HG03159 (cell line): Measurements from ENCODE around the gene APBB2.

Experiments
- ATAC-seq: cut with Tn5 transposase; IDR thresholded peaks from one replicate; pipeline ENCODE4 v1.9.1; 2021; ENCODE audit warnings: mild to moderate bottlenecking, moderate library complexity; ENCODE audit not compliant: unreplicated experiment

Gene APBB2

DNA sequence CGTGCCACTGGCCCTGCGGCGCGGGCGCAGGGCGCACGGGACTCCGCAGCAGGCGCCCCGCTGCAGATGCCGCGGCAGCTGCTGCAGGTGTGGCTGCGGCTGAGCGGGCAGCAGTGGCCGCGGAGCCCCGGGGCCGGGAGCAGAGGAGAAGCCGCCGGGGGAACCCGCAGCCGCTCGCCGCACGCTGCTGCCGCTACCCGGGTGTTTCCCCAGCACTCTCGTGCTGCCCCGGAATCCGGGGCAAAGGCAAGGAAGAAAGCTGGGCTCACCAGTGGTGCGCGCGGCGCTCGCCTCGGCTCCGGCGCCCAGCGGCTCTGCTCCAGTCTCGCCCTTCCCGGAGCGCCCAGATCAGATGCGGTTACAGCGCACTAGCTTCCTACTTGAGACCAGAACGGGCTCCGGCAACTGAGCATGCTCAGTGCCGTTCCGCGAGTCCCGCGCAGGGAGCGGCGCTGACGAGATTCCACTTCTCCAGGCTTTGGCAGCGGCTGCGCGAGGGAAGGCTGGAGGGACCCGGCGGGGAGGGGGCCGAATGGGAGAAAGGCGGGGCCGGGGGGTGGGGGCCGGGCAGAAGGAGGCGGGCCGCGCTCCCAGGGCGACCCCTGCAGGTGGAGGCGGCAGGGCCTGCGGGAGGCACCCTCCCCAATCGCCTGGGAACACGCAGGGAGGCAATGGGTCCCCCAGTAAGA, at the start of gene APBB2:
APBB2 (minus strand) TSS at position 407 of the 689 bp plus-strand sequence. CDS start 181,288 bp downstream, outside the sequence.
- peak; percentile 48 for ATAC-seq

- ATAC-seq, result no peak
Measured at GRCh38 chr4:41262198-41262597, 47.9 kb upstream of the APBB2 start.

GRCh38 chr4:41260116-41260733, 45.9 kb upstream of the APBB2 start:
- ATAC-seq, result no peak

DNA sequence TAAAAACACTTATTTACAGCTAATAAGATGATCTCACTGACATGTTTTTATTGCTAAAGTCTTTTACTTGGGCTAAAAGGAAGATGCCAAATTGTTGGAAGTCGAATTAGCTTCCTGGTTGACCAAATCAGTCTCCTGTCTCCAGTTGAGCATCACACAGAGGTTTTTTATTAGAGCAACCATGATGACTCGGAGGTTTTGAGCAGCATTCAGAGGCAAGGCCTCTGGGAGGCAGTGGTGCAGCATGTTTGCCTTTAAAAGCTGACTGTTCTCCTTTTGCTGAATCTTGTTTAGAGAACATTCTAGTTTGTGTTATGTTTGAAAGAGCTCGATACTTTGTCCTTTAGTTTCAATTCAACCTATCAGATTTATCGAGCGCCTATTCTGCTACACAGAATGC, 44.4 kb upstream of the APBB2 start:
- ATAC-seq, result no peak

- no peak for ATAC-seq
Measured at GRCh38 chr4:41257906-41258305, 43.6 kb upstream of the APBB2 start.

DNA sequence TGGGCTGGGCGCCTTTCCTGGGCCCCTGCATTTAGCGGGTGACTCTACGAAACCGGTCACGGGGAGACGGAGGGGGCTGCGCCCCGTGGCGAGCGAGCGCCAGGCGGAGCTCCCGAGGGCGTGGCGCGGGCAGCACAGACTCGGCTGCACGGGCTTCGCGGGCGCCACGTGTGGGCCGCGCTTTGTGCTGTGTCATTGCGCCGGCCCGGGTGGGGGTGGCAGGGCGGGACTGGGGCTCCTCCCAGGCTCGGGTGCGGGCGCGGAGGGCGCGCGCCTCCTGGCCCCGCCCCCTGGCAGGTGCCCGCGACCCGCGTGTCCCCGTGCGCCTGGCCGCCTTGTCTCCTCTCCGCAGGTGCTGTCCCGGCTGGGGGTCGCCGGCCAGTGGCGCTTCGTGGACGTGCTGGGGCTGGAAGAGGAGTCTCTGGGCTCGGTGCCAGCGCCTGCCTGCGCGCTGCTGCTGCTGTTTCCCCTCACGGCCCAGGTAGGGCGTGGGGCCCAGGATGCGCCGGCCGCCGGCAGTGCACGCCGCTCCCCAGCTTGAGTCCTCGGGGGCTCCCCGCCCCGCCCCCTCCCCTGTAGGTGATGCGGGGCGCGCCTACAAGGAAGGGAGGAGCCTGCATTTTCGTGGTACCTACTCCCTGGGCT, 43.0 kb upstream of the APBB2 start:
- ATAC-seq, result no peak

DNA sequence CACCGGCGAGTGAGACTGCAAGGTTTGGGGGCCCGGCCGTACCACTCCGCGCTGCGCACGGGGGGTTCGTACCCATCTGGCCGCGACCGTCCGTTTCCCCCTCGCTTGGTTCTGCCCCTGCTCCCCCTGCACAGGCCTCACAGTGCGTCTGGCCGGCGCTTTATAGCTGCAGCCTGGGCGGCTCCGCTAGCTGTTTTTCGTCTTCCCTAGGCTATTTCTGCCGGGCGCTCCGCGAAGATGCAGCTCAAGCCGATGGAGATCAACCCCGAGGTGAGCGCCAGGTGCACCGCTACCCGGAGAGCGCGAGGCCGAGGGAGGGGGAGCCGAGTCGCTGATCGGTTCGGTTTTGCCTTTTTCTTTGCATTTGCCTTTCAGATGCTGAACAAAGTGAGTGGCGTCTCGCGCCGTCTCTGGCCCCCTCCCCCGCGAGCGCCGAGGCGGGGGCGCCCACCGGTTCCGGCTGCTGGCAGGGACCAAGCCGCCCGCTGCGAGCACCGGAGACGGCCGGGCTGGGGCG, 42.5 kb upstream of the APBB2 start, which contains the start of gene UCHL1:
UCHL1 (plus strand) TSS at position 189 of the 517 bp plus-strand sequence; CDS start at position 238, 49 bp downstream.
- no peak for ATAC-seq

DNA sequence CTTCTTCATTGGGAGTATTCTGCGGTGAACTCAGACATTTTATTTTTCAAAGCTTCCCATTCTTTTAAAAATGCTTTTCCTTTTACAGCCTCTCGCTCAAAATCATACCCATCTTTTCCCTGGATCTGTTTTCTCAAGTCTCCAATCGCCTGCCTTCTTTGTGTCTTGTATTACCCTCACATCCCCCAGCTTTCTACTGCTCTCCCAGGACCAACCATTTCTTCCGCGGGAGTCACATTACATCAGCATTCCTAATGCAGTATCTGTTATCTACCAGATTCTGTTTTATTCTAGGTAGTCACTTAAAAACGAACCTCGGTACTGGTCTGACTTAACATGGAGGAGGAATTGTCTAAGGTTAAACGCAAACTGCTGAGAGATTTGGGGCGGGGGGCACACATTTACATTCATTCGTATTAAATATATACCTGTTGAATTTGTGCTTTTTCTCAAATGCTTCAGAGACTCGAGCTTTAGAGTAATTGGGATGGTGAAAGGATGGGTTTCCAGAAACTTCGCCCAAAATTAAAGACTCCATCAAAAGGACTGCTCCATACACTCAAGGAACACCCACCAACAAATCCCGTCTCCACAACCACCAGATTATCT, 41.9 kb upstream of the APBB2 start:
- no peak for ATAC-seq

GRCh38 chr4:41245983-41246382, 31.6 kb upstream of the APBB2 start:
- no peak for ATAC-seq

- ATAC-seq, result no peak
Measured at GRCh38 chr4:41241919-41242318, 27.6 kb upstream of the APBB2 start.

DNA sequence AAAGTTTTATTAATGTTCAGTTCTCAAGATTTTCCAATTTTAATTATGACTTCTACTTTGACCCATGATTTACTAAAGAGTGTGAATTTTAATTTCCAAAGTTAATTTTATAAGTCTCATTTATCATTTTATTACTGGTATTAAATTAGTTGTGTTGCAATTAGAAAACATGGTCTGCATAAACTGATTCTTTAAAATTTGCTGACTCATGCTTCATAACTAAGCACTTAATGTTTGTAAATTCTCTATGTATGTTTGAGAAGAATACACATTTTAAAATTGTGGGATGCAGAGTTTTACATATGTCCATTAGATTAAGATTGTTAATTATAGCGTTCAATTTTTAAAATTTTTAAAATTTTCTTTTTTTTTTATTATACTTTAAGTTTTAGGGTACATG, 22.2 kb upstream of the APBB2 start:
- ATAC-seq, result no peak

- no peak for ATAC-seq
Measured at GRCh38 chr4:41236032-41236431, 21.7 kb upstream of the APBB2 start.

DNA sequence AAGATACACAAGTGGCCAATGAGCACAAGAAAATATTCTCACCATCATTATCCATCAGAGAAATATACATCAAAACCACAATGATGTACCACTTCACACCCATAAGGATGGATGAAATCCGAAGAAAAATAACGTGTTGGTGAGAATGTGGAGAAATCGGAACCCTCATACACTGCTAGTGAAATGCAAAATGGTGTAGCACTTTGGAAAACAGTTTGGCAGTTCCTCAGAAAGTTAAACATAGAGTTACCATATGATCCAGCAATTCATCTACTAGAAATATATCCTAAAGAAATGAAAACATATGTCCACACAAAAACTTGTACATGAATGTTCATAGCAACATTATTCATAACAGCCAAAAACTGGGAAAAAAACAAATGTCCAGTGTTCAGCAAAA, 18.5 kb upstream of the APBB2 start:
- no peak for ATAC-seq

DNA sequence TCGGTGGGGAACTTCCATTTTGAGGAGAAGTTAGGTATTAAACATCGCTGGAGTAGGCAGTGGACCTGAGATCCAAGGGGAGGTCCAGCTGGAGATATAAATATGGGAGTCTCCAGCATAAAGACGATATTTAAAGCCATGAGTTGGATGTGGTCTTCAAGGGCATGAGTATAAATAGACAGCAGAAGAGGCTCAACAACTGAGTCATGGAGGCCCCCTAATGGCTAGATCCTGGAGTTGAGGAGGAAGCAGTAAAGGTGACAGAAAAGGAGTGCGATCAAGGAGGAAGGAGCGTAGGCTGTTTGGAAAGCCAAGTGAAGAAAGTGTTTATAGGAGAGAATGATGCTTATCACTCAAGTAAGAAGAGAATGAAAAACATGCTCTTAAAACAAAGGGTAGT, 18.1 kb upstream of the APBB2 start:
- ATAC-seq, result no peak

GRCh38 chr4:41227902-41228301, 13.6 kb upstream of the APBB2 start:
- ATAC-seq, result no peak

DNA sequence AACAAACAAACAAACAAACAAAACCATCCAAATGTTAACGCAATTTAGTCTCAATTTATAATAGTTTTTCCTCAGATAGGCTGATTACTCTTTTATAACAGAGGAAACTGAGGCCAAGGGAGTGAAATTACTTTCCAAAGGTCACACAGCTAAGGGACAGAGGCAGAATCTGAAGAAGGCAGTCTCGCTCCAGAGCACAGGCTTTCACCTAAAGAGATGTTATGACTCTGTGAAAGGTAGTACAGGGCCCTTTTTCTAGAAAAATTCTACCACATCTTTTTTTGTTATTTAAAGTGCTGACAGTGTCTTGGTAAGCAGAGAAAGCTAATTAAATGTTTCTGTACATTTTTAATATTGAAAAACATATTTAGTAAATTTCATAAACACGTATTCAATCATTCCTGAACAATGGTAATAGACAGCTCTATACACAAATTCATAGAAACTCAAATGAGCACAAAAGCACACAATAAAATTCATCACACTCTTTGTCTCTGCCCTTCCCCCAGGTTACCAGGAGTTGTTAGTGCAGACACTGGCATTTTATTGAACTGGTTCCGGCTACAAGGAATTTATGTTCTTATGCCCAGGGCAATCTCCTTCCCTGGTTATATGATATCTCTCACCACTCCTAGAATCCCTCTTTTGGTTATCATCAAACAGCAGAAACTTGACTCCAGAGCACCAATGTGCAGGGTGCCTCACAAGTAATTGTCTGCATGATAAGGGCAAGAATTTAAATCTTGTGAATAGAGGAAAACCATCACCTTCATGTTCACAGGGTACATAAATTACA, 7.7 kb upstream of the APBB2 start:
- no peak for ATAC-seq

DNA sequence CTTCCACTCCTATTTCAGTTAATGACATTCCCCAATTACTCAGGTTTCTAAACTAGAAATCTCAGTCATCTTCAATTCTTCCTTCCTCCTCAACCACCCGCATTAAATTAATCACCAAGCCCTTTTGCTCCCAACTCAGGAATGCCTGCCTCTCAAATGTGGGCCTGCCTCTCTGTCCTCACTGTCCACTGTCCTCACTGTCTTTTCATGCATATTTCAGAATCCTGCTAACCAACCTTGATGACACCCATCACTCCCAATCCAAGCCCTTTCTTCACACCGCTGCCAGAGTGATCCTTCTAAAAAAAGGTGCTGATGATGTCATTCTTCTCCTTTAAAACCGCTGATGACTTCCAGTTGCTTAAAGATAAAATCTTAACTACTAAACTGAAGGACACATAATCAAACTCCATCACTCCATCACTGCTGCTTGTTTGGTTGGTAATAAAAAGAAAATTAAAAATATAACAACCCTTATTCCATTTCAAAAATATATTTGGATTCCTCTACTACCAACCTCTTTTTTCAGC, 5.1 kb upstream of the APBB2 start:
- no peak for ATAC-seq

DNA sequence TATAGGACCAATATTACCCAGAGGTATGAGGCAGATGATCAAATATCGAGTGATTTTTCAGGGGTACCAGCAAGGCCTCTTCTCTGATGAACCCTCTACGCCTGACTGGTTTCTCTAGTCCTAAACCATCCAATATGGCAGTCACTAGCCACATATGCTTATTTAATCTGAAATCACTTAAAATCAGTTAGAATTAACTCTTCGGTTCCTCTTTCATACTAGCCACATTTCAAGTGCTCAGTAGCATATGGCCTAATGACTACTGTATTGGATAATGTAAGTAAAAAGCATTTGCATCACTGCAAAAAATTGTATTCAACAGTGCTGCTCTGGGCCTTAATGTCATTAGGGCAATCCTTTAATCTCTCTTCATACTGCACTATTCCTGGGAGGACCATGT, 4.4 kb upstream of the APBB2 start:
- ATAC-seq, result no peak

- no peak for ATAC-seq
Measured at GRCh38 chr4:41217374-41217773, 3.0 kb upstream of the APBB2 start.

- no peak for ATAC-seq
Measured at GRCh38 chr4:41217020-41217333, 2.6 kb upstream of the APBB2 start.
